Hepatocyte (in vitro differentiated cells): ENCODE data around the gene PDZD7. TPM values are rescaled to one million over a fixed set of nuclear protein-coding genes. Genes with fewer than 3 reads are reported as not detected.

Experiments
- DNase-seq: peaks from one replicate; pipeline ENCODE4 v3.0.0-alpha.2; 2016; ENCODE audit warnings: low spot score
- H2AFZ ChIP-seq: fragments of 200-600 bp; sonication (generic); 2 replicates; pipeline ENCODE4 v1.6.0; 2016; ENCODE audit warnings: antibody characterized with exemption, mild to moderate bottlenecking
- H3K27ac ChIP-seq: fragments of 200-600 bp; sonication (generic); 2 replicates; pipeline ENCODE4 v1.5.1; 2016; ENCODE audit warnings: mild to moderate bottlenecking
- H3K27me3 ChIP-seq: fragments of 200-600 bp; sonication (generic); 2 replicates; pipeline ENCODE4 v1.6.1; 2016
- H3K36me3 ChIP-seq: fragments of 200-600 bp; sonication (generic); replicated peaks from 2 replicates; pipeline ENCODE4 v1.5.1; 2016; ENCODE audit warnings: low read depth; ENCODE audit not compliant: insufficient read depth
- H3K4me1 ChIP-seq: fragments of 200-600 bp; sonication (generic); 2 replicates; pipeline ENCODE4 v1.5.1; 2016; ENCODE audit warnings: mild to moderate bottlenecking, moderate library complexity; ENCODE audit not compliant: insufficient read depth
- H3K4me2 ChIP-seq: fragments of 200-600 bp; sonication (generic); 2 replicates; pipeline ENCODE4 v1.6.0; 2016
- H3K4me3 ChIP-seq: fragments of 200-600 bp; sonication (generic); 2 replicates; pipeline ENCODE4 v1.5.1; 2016; ENCODE audit warnings: mild to moderate bottlenecking
- H3K79me2 ChIP-seq: fragments of 200-600 bp; sonication (generic); 2 replicates; pipeline ENCODE4 v1.6.0; 2017; ENCODE audit warnings: mild to moderate bottlenecking
- H3K9me2 ChIP-seq: fragments of 200-600 bp; sonication (generic); replicated peaks from 2 replicates; pipeline ENCODE4 v1.6.0; 2017; ENCODE audit warnings: mild to moderate bottlenecking; ENCODE audit not compliant: insufficient read depth
- H3K9me3 ChIP-seq: fragments of 200-600 bp; sonication (generic); 2 replicates; pipeline ENCODE4 v1.5.1; 2016; ENCODE audit warnings: low read depth, mild to moderate bottlenecking
- H4K20me1 ChIP-seq: fragments of 200-600 bp; sonication (generic); 2 replicates; pipeline ENCODE4 v1.6.0; 2016; ENCODE audit warnings: mild to moderate bottlenecking; ENCODE audit not compliant: insufficient read depth, poor library complexity, severe bottlenecking
- EZH2 ChIP-seq: fragments of 200-600 bp; sonication (generic); IDR thresholded peaks from 2 replicates; pipeline ENCODE4 v1.6.1; 2016; ENCODE audit warnings: antibody characterized with exemption, mild to moderate bottlenecking, borderline replicate concordance
- EZH2phosphoT487 ChIP-seq: fragments of 200-600 bp; sonication (generic); IDR thresholded peaks from one replicate; pipeline ENCODE4 v1.6.1; 2018; ENCODE audit warnings: antibody characterized with exemption, mild to moderate bottlenecking, low read depth, moderate library complexity; ENCODE audit not compliant: unreplicated experiment, severe bottlenecking
- WGBS: methylation state at CpG from one replicate; pipeline ENCODE4 v1.1.6; 2016; ENCODE audit warnings: low lambda C conversion rate; ENCODE audit errors: missing lambda C conversion rate; 5-methylcytosine and 5-hydroxymethylcytosine counted together
- polyA plus RNA-seq: library from polyadenylated mRNA; unstranded; fragments of >200 nt; fragmentation: Nextera tagmentation; extraction: Ambion mirVana; gene quantifications from 2 replicates; pipeline ENCODE4 v1.2.1, GENCODE V29; 2016
- total RNA-seq: library from RNA; depleted of rRNA; stranded (reverse); fragments of >200 nt; gene quantifications from 2 replicates; pipeline ENCODE4 v1.2.3, GENCODE V29; 2014
- TF ChIP-seq, protein P1 (sequence below): fragments of 200-600 bp; sonication (generic); IDR thresholded peaks from 2 replicates; pipeline ENCODE4 v1.5.1; 2016; ENCODE audit warnings: antibody characterized with exemption, mild to moderate bottlenecking; ENCODE audit not compliant: poor library complexity

PDZD7 gene
- total and polyA plus RNA-seq, 2 experiments from 2014 or later, result 6.0 to 8.4 TPM

DNA sequence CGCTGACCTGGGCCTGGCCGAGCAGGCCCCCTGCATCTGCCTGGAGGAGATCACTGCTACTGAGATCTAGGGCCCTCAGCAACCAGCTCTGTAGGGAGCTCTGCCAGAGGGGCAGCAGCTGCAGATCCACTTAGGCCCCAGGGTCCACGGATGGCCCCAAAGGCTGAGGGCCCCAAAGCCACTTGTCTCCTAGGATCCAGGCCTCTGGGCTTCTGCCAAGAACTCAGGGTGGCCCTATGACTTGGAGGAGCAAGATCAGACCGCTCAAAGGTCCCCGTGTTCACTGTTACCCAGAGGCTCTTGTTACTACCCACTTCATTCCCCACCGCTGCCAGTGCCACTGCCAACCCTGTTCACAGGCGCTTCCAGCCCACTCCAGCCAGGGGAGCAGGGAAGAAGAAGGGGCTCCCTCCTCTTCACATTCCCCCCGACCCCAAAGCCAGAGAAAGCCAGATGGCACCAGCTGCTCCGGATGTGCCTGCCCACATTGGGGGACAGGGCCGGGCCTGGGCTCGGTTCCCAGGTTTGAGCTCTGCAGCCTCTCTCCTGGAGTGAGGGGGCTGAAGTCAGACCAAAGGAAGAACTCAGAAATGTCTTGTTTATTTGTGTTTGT lies 23.7 kb downstream of the PDZD7 start:
- no peak overlapping the region for H3K4me3 ChIP-seq
- H2AFZ ChIP-seq, result no peak overlapping the region
- no peak for TF ChIP-seq EZH2
- no peak for TF ChIP-seq EZH2phosphoT487
- TF ChIP-seq, protein P1, sequence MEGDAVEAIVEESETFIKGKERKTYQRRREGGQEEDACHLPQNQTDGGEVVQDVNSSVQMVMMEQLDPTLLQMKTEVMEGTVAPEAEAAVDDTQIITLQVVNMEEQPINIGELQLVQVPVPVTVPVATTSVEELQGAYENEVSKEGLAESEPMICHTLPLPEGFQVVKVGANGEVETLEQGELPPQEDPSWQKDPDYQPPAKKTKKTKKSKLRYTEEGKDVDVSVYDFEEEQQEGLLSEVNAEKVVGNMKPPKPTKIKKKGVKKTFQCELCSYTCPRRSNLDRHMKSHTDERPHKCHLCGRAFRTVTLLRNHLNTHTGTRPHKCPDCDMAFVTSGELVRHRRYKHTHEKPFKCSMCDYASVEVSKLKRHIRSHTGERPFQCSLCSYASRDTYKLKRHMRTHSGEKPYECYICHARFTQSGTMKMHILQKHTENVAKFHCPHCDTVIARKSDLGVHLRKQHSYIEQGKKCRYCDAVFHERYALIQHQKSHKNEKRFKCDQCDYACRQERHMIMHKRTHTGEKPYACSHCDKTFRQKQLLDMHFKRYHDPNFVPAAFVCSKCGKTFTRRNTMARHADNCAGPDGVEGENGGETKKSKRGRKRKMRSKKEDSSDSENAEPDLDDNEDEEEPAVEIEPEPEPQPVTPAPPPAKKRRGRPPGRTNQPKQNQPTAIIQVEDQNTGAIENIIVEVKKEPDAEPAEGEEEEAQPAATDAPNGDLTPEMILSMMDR, result no peak
- peaks cover 3% of the 10 kb centered on the region for H4K20me1 ChIP-seq
- no peaks in the 10 kb centered on the region for H3K36me3 ChIP-seq
- H3K9me2 ChIP-seq, result no peaks in the 10 kb centered on the region
- peak overlapping the region; percentile 20 for H3K27ac ChIP-seq
- 90% methylated on average over 11 of the region's 11 CpGs for WGBS
- H3K9me3 ChIP-seq, result no peaks in the 10 kb centered on the region
- peaks cover 28% of the 10 kb centered on the region for H3K79me2 ChIP-seq
- no peaks in the 10 kb centered on the region for H3K4me1 ChIP-seq
- no peak overlapping the region for H3K4me2 ChIP-seq
- H3K27me3 ChIP-seq, result no peaks in the 10 kb centered on the region
- DNase-seq, result no peak

DNA sequence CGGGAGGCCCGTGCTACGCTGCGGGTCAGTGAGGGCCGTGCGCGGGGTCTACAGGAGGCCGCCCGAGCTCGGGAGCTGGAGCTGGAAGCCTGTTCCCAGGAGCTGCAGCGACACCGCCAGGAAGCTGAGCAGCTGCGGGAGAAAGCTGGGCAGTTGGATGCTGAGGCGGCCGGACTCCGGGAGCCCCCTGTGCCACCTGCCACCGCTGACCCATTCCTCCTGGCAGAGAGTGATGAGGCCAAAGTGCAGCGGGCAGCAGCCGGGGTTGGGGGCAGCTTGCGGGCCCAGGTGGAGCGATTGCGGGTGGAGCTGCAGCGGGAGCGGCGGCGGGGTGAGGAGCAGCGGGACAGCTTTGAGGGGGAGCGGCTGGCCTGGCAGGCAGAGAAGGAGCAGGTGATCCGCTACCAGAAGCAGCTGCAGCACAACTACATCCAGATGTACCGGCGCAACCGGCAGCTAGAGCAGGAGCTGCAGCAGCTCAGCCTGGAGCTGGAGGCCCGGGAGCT lies 24.3 kb downstream of the PDZD7 start:
- TF ChIP-seq, protein P1, result no peak
- no peak for TF ChIP-seq EZH2
- TF ChIP-seq EZH2phosphoT487, result no peak
- no peak for DNase-seq
- no peak overlapping the region for H3K4me2 ChIP-seq
- peaks cover 34% of the 10 kb centered on the region for H3K79me2 ChIP-seq
- H2AFZ ChIP-seq, result no peak overlapping the region
- H3K9me3 ChIP-seq, result no peaks in the 10 kb centered on the region
- H4K20me1 ChIP-seq, result peaks cover 8% of the 10 kb centered on the region
- H3K4me3 ChIP-seq, result no peak overlapping the region
- 91% methylated on average over 29 of the region's 33 CpGs for WGBS
- no peaks in the 10 kb centered on the region for H3K9me2 ChIP-seq
- H3K4me1 ChIP-seq, result peaks cover 5% of the 10 kb centered on the region
- H3K27me3 ChIP-seq, result no peaks in the 10 kb centered on the region
- no peak overlapping the region for H3K27ac ChIP-seq
- no peaks in the 10 kb centered on the region for H3K36me3 ChIP-seq

DNA sequence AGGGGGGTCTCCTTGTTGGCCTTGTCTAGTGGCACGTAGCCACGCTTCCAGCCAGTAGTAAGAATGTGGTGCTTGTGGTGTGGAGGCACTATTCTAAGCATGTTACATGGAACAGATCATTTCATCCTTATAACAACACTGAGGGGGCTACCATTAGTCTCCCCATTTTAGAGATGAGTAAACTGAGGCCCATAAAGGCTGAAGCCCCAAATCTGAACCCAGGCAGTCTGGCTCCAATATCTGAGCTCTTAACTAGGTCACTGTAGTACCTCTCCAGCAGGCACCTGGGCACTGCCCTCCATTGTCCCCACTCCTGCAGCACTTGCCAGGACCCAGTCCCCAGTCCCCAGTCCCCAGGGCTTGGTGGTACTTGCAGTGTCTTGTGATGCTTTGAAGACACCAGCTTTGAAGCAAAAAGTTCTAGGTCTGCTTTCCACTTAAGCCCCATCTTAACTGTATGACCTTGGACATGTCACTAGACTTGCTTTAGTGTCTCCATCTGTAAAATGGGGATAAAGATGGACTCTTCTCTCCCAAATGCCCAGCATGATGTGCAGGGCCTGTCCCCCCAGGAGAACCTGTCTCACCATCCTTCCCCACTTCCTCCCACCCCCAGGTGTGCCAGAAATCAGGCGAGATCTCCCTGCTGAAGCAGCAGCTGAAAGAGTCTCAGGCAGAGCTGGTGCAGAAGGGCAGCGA lies 24.9 kb downstream of the PDZD7 start:
- H3K79me2 ChIP-seq, result peaks cover 39% of the 10 kb centered on the region
- H3K36me3 ChIP-seq, result no peaks in the 10 kb centered on the region
- no peak overlapping the region for H2AFZ ChIP-seq
- 93% methylated on average over 4 of the region's 4 CpGs for WGBS
- no peak overlapping the region for H3K4me2 ChIP-seq
- TF ChIP-seq EZH2phosphoT487 (no peak), EZH2 (no peak)
- H3K4me1 ChIP-seq, result peaks cover 10% of the 10 kb centered on the region
- H3K9me2 ChIP-seq, result no peaks in the 10 kb centered on the region
- H4K20me1 ChIP-seq, result peaks cover 10% of the 10 kb centered on the region
- H3K9me3 ChIP-seq, result no peaks in the 10 kb centered on the region
- no peak for DNase-seq
- no peaks in the 10 kb centered on the region for H3K27me3 ChIP-seq
- H3K4me3 ChIP-seq, result no peak overlapping the region
- no peak overlapping the region for H3K27ac ChIP-seq

DNA sequence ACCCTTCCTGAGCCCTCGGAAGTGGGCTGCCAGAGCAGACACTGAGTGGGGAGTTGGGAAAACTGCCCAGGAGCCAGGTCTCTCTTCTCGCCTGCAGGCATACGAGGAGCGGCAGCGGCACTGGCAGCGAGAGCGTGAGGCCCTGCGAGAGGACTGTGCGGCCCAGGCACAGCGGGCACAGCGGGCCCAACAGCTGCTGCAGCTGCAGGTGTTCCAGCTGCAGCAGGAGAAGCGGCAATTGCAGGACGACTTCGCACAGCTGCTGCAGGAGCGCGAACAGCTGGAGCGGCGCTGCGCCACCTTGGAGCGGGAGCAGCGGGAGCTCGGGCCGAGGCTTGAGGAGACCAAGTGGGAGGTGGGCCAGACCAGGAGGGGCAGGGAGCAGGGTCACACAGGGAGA lies 25.6 kb downstream of the PDZD7 start:
- 97% methylated on average over 23 of the region's 23 CpGs for WGBS
- Histone ChIP-seq H3K9me3 (no peaks in the 10 kb centered on the region), H3K9me2 (no peaks in the 10 kb centered on the region), H3K4me2 (no peak overlapping the region), H2AFZ (no peak overlapping the region), H3K27ac (no peak overlapping the region), H3K4me1 (peaks cover 13% of the 10 kb centered on the region), H3K27me3 (no peaks in the 10 kb centered on the region), H3K4me3 (no peak overlapping the region), H3K36me3 (no peaks in the 10 kb centered on the region), H3K79me2 (peaks cover 46% of the 10 kb centered on the region), H4K20me1 (peaks cover 10% of the 10 kb centered on the region)
- no peak for DNase-seq
- no peak for TF ChIP-seq EZH2phosphoT487
- no peak for TF ChIP-seq EZH2
- TF ChIP-seq, protein P1, result no peak
